H1 (cell line): ENCODE measurements around the gene CFL2. TPM values are rescaled to one million over a fixed set of nuclear protein-coding genes. Genes with fewer than 3 reads are reported as not detected.

Experiments used
- CTCF ChIA-PET: fragments of 300-600 bp; sonication (Branson Sonifier 250); formaldehyde crosslinking; loops from one replicate; lab custom pipeline; 2021; ENCODE audit not compliant: partially characterized antibody; lab: Charles Lee
- POLR2A ChIA-PET: fragments of 300-600 bp; sonication (Branson Sonifier 250); formaldehyde crosslinking; loops from one replicate; lab custom pipeline; 2021; ENCODE audit warnings: inconsistent platforms; ENCODE audit not compliant: partially characterized antibody; lab: Charles Lee
- DNase-seq, 2 experiments: peaks; one replicate each; pipeline versions ENCODE4 v3.0.0 to v3.0.0-alpha.2; 2010 to 2022; ENCODE audit warnings: low spot score in 2 of 2, low read depth in 1 of 2, mixed read lengths in 1 of 2
- FAIRE-seq: peaks from 2 replicates; lab custom pipeline; 2011; peaks lifted over from hg19 to GRCh38; lab: Jason Lieb, UNC
- H2AFZ ChIP-seq: 2 replicates; pipeline ENCODE4 v1.8.1; 2012; ENCODE audit warnings: low read length, inconsistent platforms
- H2AK5ac ChIP-seq: 2 replicates; pipeline ENCODE4 v1.6.1; 2013; ENCODE audit warnings: low read depth, low read length
- H2BK120ac ChIP-seq: replicated peaks from 2 replicates; pipeline ENCODE3; 2013; ENCODE audit warnings: low read depth, low read length, inconsistent platforms
- H2BK12ac ChIP-seq: 2 replicates; pipeline ENCODE4 v1.6.1; 2013; ENCODE audit warnings: low read depth, low read length
- H2BK15ac ChIP-seq: 2 replicates; pipeline ENCODE4 v1.6.1; 2013; ENCODE audit warnings: low read length
- H2BK20ac ChIP-seq: 2 replicates; pipeline ENCODE4 v1.6.1; 2013; ENCODE audit warnings: low read length
- H2BK5ac ChIP-seq: 2 replicates; pipeline ENCODE4 v1.6.1; 2013; ENCODE audit warnings: low read depth, low read length
- H3K14ac ChIP-seq: 2 replicates; pipeline ENCODE4 v1.6.1; 2013; ENCODE audit warnings: inconsistent platforms; ENCODE audit not compliant: insufficient read length
- H3K18ac ChIP-seq: 2 replicates; pipeline ENCODE4 v1.6.1; 2013; ENCODE audit warnings: low read length; ENCODE audit errors: extremely low read depth
- H3K23ac ChIP-seq: 2 replicates; pipeline ENCODE4 v1.6.1; 2013; ENCODE audit warnings: inconsistent platforms; ENCODE audit not compliant: insufficient read length
- H3K23me2 ChIP-seq: 2 replicates; pipeline ENCODE4 v1.6.1; 2013; ENCODE audit warnings: low read depth, low read length
- H3K27ac ChIP-seq: 2 replicates; pipeline ENCODE4 v1.6.1; 2011; ENCODE audit warnings: low read depth, low read length, inconsistent platforms
- H3K27me3 ChIP-seq, 4 experiments: replicated peaks in 1 of 4; 1 replicate in 1 of 4; 2 replicates in 3 of 4; pipeline versions ENCODE4 v1.6.1 to v1.8.1; 2011 to 2013; ENCODE audit warnings: low read length in 3 of 4, mild to moderate bottlenecking in 3 of 4, inconsistent platforms in 2 of 4, mixed read lengths in 2 of 4, moderate library complexity in 1 of 4; ENCODE audit not compliant: control insufficient read depth in 3 of 4, insufficient read depth in 3 of 4; ENCODE audit errors: extremely low read depth in 1 of 4
- H3K36me3 ChIP-seq, 4 experiments: 2 replicates each; pipeline versions ENCODE4 v1.6.1 to v1.8.1; 2011 to 2013; ENCODE audit warnings: mild to moderate bottlenecking in 4 of 4, low read length in 3 of 4, moderate library complexity in 2 of 4, control low read depth in 1 of 4, inconsistent platforms in 1 of 4; ENCODE audit not compliant: insufficient read depth in 4 of 4, control insufficient read depth in 2 of 4
- H3K4ac ChIP-seq: replicated peaks from 2 replicates; pipeline ENCODE3; 2013; ENCODE audit warnings: low read length, low read depth, mixed read lengths, inconsistent platforms; ENCODE audit not compliant: insufficient read length
- H3K4me1 ChIP-seq, 4 experiments: replicated peaks in 1 of 4; 1 replicate in 1 of 4; 2 replicates in 3 of 4; pipeline versions ENCODE4 v1.6.1 to v1.8.1; 2011 to 2013; ENCODE audit warnings: low read length in 3 of 4, inconsistent platforms in 2 of 4, mixed read lengths in 1 of 4; ENCODE audit not compliant: insufficient read depth in 4 of 4, control insufficient read depth in 3 of 4
- H3K4me2 ChIP-seq, 2 experiments: 2 replicates each; pipeline versions ENCODE4 v1.6.1 to v1.8.1; 2011 to 2013; ENCODE audit warnings: low read depth in 2 of 2, low read length in 2 of 2, control low read depth in 1 of 2, inconsistent platforms in 1 of 2, mild to moderate bottlenecking in 1 of 2; ENCODE audit not compliant: insufficient read depth in 1 of 2
- H3K4me3 ChIP-seq, 4 experiments: fragments of 200-600, 300-600 bp in 1 of 4; sonication (generic), shearing (Covaris generic), sonication (Bioruptor Twin) in 1 of 4; 2 replicates each; pipeline versions ENCODE4 v1.5.1 to v1.8.1; 2011 to 2016; ENCODE audit warnings: low read length in 4 of 4, low read depth in 3 of 4, control low read depth in 2 of 4, inconsistent platforms in 2 of 4, mild to moderate bottlenecking in 2 of 4, mixed read lengths in 1 of 4, moderate library complexity in 1 of 4; ENCODE audit not compliant: insufficient read depth in 2 of 4; ENCODE audit errors: extremely low read depth in 1 of 4
- H3K56ac ChIP-seq: replicated peaks from 2 replicates; pipeline ENCODE3; 2013; ENCODE audit warnings: low read depth, mild to moderate bottlenecking, mixed read lengths, low read length, inconsistent platforms; ENCODE audit not compliant: insufficient read length
- H3K79me1 ChIP-seq: 2 replicates; pipeline ENCODE4 v1.6.1; 2013; ENCODE audit warnings: low read depth, low read length, control low read depth
- H3K79me2 ChIP-seq, 2 experiments: 2 replicates each; pipeline versions ENCODE4 v1.6.1 to v1.8.1; 2012 to 2013; ENCODE audit warnings: low read length in 2 of 2, mild to moderate bottlenecking in 2 of 2, inconsistent platforms in 1 of 2; ENCODE audit not compliant: insufficient read depth in 2 of 2, control insufficient read depth in 1 of 2
- H3K9ac ChIP-seq, 4 experiments: replicated peaks in 1 of 4; 1 replicate in 1 of 4; 2 replicates in 3 of 4; pipeline versions ENCODE4 v1.6.1 to v1.8.1; 2011 to 2013; ENCODE audit warnings: low read depth in 3 of 4, low read length in 3 of 4, control low read depth in 2 of 4, mild to moderate bottlenecking in 2 of 4, moderate library complexity in 2 of 4, inconsistent platforms in 1 of 4; ENCODE audit errors: extremely low read depth in 1 of 4
- H3K9me3 ChIP-seq, 2 experiments: 2 replicates each; pipeline versions ENCODE4 v1.6.1 to v1.8.1; 2012 to 2013; ENCODE audit warnings: mild to moderate bottlenecking in 2 of 2, moderate library complexity in 2 of 2, control low read depth in 1 of 2, inconsistent platforms in 1 of 2, low read depth in 1 of 2, low read length in 1 of 2, mixed read lengths in 1 of 2; ENCODE audit not compliant: insufficient read depth in 2 of 2
- H4K20me1 ChIP-seq, 2 experiments: replicated peaks in 1 of 2; 2 replicates each; pipeline versions ENCODE3 to v1.8.1; 2011 to 2013; ENCODE audit warnings: inconsistent platforms in 2 of 2, low read length in 2 of 2, mild to moderate bottlenecking in 1 of 2; ENCODE audit not compliant: insufficient read depth in 2 of 2, control insufficient read depth in 1 of 2
- H4K5ac ChIP-seq: 2 replicates; pipeline ENCODE4 v1.6.1; 2013; ENCODE audit warnings: low read length, low read depth, mixed read lengths, inconsistent platforms; ENCODE audit not compliant: insufficient read length
- H4K8ac ChIP-seq: 2 replicates; pipeline ENCODE4 v1.8.0; 2013; ENCODE audit warnings: mild to moderate bottlenecking, moderate library complexity, low read length, inconsistent platforms; ENCODE audit not compliant: insufficient read depth; ENCODE audit errors: extremely low read depth
- H4K91ac ChIP-seq: replicated peaks from 2 replicates; pipeline ENCODE3; 2013; ENCODE audit warnings: low read length, mixed read lengths, inconsistent platforms; ENCODE audit not compliant: insufficient read length
- CBX8 ChIP-seq: fragments of 300-800, 300-1000 bp; sonication (generic); IDR thresholded peaks from 2 replicates; pipeline ENCODE4 v1.7.1; 2016; ENCODE audit warnings: low read depth, low read length, borderline replicate concordance
- CTCF ChIP-seq, 3 experiments: IDR thresholded peaks; 1 replicate in 2 of 3; 2 replicates in 1 of 3; pipeline versions ENCODE4 v1.5.1 to v1.6.1; 2011; ENCODE audit warnings: low read length in 3 of 3, mild to moderate bottlenecking in 3 of 3, inconsistent platforms in 2 of 3, low read depth in 1 of 3, moderate library complexity in 1 of 3; ENCODE audit not compliant: insufficient read depth in 1 of 3; ENCODE audit errors: control extremely low read depth in 1 of 3
- RXRA ChIP-seq: IDR thresholded peaks from 2 replicates; pipeline ENCODE4 v1.6.1; 2011; ENCODE audit warnings: low read depth, mild to moderate bottlenecking, low read length, moderate library complexity; ENCODE audit not compliant: insufficient read depth
- SIX5 ChIP-seq: IDR thresholded peaks from 2 replicates; pipeline ENCODE4 v1.6.1; 2011; ENCODE audit warnings: mild to moderate bottlenecking, low read depth, low read length
- WGBS, 2 experiments: shearing (Covaris generic) in 1 of 2; methylation state at CpG; one replicate each; pipeline versions ENCODE4 v1.1.6 to v1.1.7; 2013 to 2015; ENCODE audit warnings: low lambda C conversion rate in 2 of 2, mixed read lengths in 2 of 2, inconsistent platforms in 1 of 2, low coverage in 1 of 2, missing lambda C conversion rate in 1 of 2; ENCODE audit not compliant: insufficient replicate concordance in 2 of 2, insufficient coverage in 1 of 2, insufficient read length in 1 of 2; ENCODE audit errors: extremely low coverage in 1 of 2, missing lambda C conversion rate in 1 of 2; 5-methylcytosine and 5-hydroxymethylcytosine counted together
- polyA plus RNA-seq, 7 experiments: library from polyadenylated mRNA; depleted of rRNA in 3 of 7; stranded (reverse) in 5 of 7; unstranded in 2 of 7; fragments of >200 nt in 5 of 7; fragments of 200-250 nt in 2 of 7; gene quantifications; 1 replicate in 5 of 7; 2 replicates in 1 of 7; 4 replicates in 1 of 7; pipeline versions ENCODE4 v1.2.1 to v1.2.3, GENCODE V29; 2011 to 2013; ENCODE audit warnings: missing spikeins in 2 of 7, mixed read lengths in 2 of 7
- total RNA-seq: library from RNA; stranded (reverse); fragmentation: NEBNext Ultra II Directional; extraction: Animal tissue kit (Norgen Biotek cat#: 25700); gene quantifications from 2 replicates; pipeline ENCODE4 v1.2.1, GENCODE V29; 2021

Gene CFL2
- total and polyA plus RNA-seq, 2 of the 8 experiments (the other 6 are each of a cell fraction or from before 2014, with no cell fraction given) = 9.7 to 20.5 TPM

DNA sequence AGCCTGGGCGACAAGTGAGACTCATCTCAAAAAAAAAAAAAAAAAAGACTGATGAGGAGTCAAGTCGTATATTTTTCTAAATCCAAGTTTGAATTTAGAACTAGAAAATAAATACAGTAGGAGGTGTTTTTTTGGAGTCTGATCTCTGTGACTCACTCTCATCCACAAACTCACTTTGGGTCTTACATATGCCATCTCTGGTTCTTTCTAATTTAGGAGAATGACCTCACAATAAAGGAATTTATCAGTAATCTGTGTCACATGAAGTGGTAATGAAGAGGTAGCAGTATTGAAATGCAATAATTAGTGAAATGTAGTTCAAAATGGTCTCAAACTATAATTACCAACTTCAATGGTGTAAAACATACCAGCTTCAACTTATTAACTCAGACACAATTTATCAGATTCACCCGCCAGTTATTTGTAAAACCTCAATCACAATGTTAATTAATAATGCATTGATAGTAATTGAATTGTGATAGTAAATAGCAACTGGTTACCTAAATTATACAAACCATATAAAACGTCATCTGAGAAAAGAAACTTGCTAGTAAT, 4.4 kb upstream of the CFL2 start:
- Histone ChIP-seq H2BK12ac (no peak overlapping the region), H3K4ac (no peak overlapping the region), H3K23ac (no peak overlapping the region), H3K18ac (no peak overlapping the region), H3K23me2 (no peaks in the 10 kb centered on the region; the same call in 1 of the 2 replicates), H3K56ac (no peak overlapping the region), H3K4me3 (no peak overlapping the region), H3K9ac (no peak overlapping the region), H3K27ac (no peak overlapping the region), H3K4me2 (no peak overlapping the region), H2BK5ac (no peak overlapping the region), H3K79me2 (no peaks in the 10 kb centered on the region), H4K91ac (no peak overlapping the region), H3K4me1 (no peaks in the 10 kb centered on the region), H4K20me1 (no peaks in the 10 kb centered on the region), H3K79me1 (no peaks in the 10 kb centered on the region), H4K8ac (no peak overlapping the region), H2AFZ (no peak overlapping the region), H3K36me3 (no peaks in the 10 kb centered on the region), H2BK20ac (no peak overlapping the region), H3K14ac (no peak overlapping the region), H2BK15ac (no peak overlapping the region), H2BK120ac (no peak overlapping the region), H4K5ac (no peak overlapping the region), H2AK5ac (no peak overlapping the region), H3K9me3 (no peaks in the 10 kb centered on the region), H3K27me3 (peaks cover 0 to 4% (median 0%) of the 10 kb centered on the region in 4 experiments; a peak in 3 of 7 replicates)
- ChIA-PET CTCF (interaction anchor here (1.7 kb wide), 1 partner anchor 46 kb away, joined by 8 read pairs; no protein-coding TSS in a partner anchor), POLR2A (interaction anchor here (1.5 kb wide), 1 partner anchor 25 kb away, joined by 3 read pairs; no protein-coding TSS in a partner anchor)
- DNase-seq (no peak), FAIRE-seq (no peak)
- WGBS, 2 experiments = 83% methylated on average over 3 of the region's 4 CpGs; no CpG with 5 or more reads in 1 of the 2 experiments
- TF ChIP-seq CTCF (IDR thresholded peaks at IDR 0.05; ENCODE audit: control extremely low read depth in 1 of 3, insufficient read depth in 1 of 3, low read depth in 1 of 3, low read length in 3 of 3) (no peak), RXRA (no peak), SIX5 (no peak), CBX8 (no peak)
